H1 (cell line): Measurements from ENCODE around the gene KNDC1.

Source experiments
- CHD2 ChIP-seq: IDR thresholded peaks from 2 replicates; pipeline ENCODE4 v1.6.1; 2012; ENCODE audit warnings: low read length, improper control_type of control experiment
- EZH2 ChIP-seq: fragments of 200-600 bp; sonication (generic); IDR thresholded peaks from 2 replicates; pipeline ENCODE4 v1.7.1; 2012; ENCODE audit warnings: low read depth, mild to moderate bottlenecking, moderate library complexity, low read length, inconsistent platforms; ENCODE audit not compliant: severe bottlenecking
- JUN ChIP-seq: IDR thresholded peaks from 2 replicates; pipeline ENCODE4 v1.6.1; 2011; ENCODE audit warnings: low read depth, mild to moderate bottlenecking, improper control_type of control experiment, low read length
- POLR2A ChIP-seq, 2 experiments: IDR thresholded peaks; 1 replicate in 1 of 2; 2 replicates in 1 of 2; pipeline ENCODE4 v1.6.1; 2011; ENCODE audit warnings: low read depth in 2 of 2, low read length in 2 of 2, mild to moderate bottlenecking in 2 of 2; ENCODE audit errors: control extremely low read depth in 1 of 2
- POLR2AphosphoS5 ChIP-seq: IDR thresholded peaks from 2 replicates; pipeline ENCODE4 v1.6.1; 2011; ENCODE audit warnings: low read depth, low read length
- TEAD4 ChIP-seq: IDR thresholded peaks from 2 replicates; pipeline ENCODE4 v1.6.1; 2012; ENCODE audit warnings: low read depth, low read length, inconsistent platforms, mixed read lengths
- TF ChIP-seq, protein P1 (sequence below), 3 experiments: IDR thresholded peaks; 1 replicate in 2 of 3; 2 replicates in 1 of 3; pipeline versions ENCODE4 v1.5.1 to v1.6.1; 2011; ENCODE audit warnings: low read length in 3 of 3, mild to moderate bottlenecking in 3 of 3, inconsistent platforms in 2 of 3, low read depth in 1 of 3, moderate library complexity in 1 of 3; ENCODE audit not compliant: insufficient read depth in 1 of 3; ENCODE audit errors: control extremely low read depth in 1 of 3

DNA sequence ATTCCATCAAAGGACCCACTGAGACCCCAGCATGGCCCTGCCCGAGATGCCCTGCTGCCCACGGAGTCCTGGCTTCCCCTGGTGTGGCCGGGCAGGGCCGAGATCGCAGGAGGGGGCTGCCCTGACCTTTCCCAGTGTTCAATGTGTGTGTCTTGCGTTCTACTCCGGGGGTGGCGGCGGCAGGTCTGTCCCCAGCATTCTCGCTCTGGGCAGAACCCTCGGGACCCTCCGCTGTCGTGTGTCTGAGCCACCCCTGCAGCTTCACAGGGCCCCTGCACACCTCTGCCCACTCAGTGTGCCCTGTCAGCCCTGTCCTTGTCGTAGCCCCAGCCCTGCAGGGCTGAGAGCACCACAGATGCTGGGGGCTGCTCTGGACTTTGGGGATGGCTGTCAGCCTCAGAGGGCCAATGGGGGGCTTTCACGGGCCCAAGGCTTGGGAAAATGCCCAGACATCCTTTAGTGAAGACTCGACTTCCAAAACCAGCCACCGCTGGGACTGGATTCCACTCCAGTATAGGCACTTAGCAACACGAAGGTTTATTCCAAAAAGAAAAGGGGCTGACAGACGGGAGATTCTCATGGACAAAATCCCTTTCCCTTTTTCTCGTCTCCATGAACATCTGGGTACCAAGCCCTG lies 30.0 kb upstream of the KNDC1 start:
- TF ChIP-seq CHD2 (no peak), EZH2 (no peak), POLR2AphosphoS5 (no peak), JUN (no peak), POLR2A (IDR thresholded peaks at IDR 0.05; ENCODE audit: control extremely low read depth in 1 of 2, low read depth in 2 of 2, low read length in 2 of 2) (no peak), TEAD4 (no peak)
- TF ChIP-seq, protein P1, sequence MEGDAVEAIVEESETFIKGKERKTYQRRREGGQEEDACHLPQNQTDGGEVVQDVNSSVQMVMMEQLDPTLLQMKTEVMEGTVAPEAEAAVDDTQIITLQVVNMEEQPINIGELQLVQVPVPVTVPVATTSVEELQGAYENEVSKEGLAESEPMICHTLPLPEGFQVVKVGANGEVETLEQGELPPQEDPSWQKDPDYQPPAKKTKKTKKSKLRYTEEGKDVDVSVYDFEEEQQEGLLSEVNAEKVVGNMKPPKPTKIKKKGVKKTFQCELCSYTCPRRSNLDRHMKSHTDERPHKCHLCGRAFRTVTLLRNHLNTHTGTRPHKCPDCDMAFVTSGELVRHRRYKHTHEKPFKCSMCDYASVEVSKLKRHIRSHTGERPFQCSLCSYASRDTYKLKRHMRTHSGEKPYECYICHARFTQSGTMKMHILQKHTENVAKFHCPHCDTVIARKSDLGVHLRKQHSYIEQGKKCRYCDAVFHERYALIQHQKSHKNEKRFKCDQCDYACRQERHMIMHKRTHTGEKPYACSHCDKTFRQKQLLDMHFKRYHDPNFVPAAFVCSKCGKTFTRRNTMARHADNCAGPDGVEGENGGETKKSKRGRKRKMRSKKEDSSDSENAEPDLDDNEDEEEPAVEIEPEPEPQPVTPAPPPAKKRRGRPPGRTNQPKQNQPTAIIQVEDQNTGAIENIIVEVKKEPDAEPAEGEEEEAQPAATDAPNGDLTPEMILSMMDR (IDR thresholded peaks at IDR 0.05; ENCODE audit: control extremely low read depth in 1 of 3, insufficient read depth in 1 of 3, low read depth in 1 of 3, low read length in 3 of 3), result no peak
